Gastrocnemius medialis (tissue), 4 donors: ENCODE results near the gene RHOV. TPM values are rescaled to one million over a fixed set of nuclear protein-coding genes. Genes with fewer than 3 reads are reported as not detected.

Experiments used
- ATAC-seq, 2 donors: fragments of 150-250 bp; one replicate each; pipeline ENCODE4 v1.9.1; 2016
- DNase-seq, 2 donors: peaks; one replicate each; pipeline ENCODE4 v3.0.0-alpha.2; 2019
- H3K27ac ChIP-seq, 4 donors: fragments of 200-600 bp; sonication (generic); 1 replicate in 1 of 4; 2 replicates in 3 of 4; pipeline ENCODE4 v1.5.1; 2016 to 2018; ENCODE audit warnings: mild to moderate bottlenecking in 2 of 4, moderate library complexity in 1 of 4
- H3K27me3 ChIP-seq, 3 donors: fragments of 200-600 bp; sonication (generic) in 2 of 3; 1 replicate in 1 of 3; 2 replicates in 2 of 3; pipeline versions ENCODE4 v1.5.1 to v1.6.0; 2016 to 2019; ENCODE audit warnings: mild to moderate bottlenecking in 1 of 3, moderate library complexity in 1 of 3
- H3K36me3 ChIP-seq, 2 donors: fragments of 200-600 bp; sonication (generic) in 1 of 2; one replicate each; pipeline ENCODE4 v1.5.1; 2017 to 2018
- H3K4me1 ChIP-seq, 2 donors: fragments of 200-600 bp; sonication (generic) in 1 of 2; one replicate each; pipeline ENCODE4 v1.5.1; 2016 to 2017; ENCODE audit warnings: mild to moderate bottlenecking in 2 of 2
- H3K4me3 ChIP-seq, 4 donors: fragments of 200-600 bp; sonication (generic) in 3 of 4; 1 replicate in 1 of 4; 2 replicates in 3 of 4; pipeline ENCODE4 v1.5.1; 2016 to 2019; ENCODE audit warnings: mild to moderate bottlenecking in 2 of 4
- H3K9me3 ChIP-seq, 3 donors: fragments of 200-600 bp; sonication (generic) in 2 of 3; 1 replicate in 1 of 3; 2 replicates in 2 of 3; pipeline ENCODE4 v1.5.1; 2016 to 2019
- POLR2A ChIP-seq, 2 donors: fragments of 450-650 bp; IDR thresholded peaks; one replicate each; pipeline ENCODE4 v1.6.1; 2017; ENCODE audit warnings: antibody characterized with exemption in 2 of 2, mild to moderate bottlenecking in 2 of 2, moderate library complexity in 2 of 2
- in situ Hi-C, 4 donors: fragments of 200-750 bp; cut with MboI; loops; one replicate each; pipeline versions ENCODE4 v1.15.0 to v1.8.0; 2017; ENCODE audit warnings: low sequenced_read_pairs in 4 of 4
- intact Hi-C: fragments of 100-400 bp; cut with DNase I; formaldehyde crosslinking; loops from one replicate; pipeline ENCODE4 v1.15.1; 2023; ENCODE audit warnings: low total_unique reads
- total RNA-seq, 4 donors: library from RNA; depleted of rRNA; stranded (reverse); fragments of >200 nt; gene quantifications; one replicate each; pipeline versions ENCODE4 v1.1.0 to v1.2.3, GENCODE V29; 2016
- TF ChIP-seq, protein P1 (sequence below), 5 experiments: fragments of 450-650 bp in 3 of 5; fragments of 200-600 bp in 2 of 5; sonication (generic) in 2 of 5; IDR thresholded peaks in 4 of 5; conservative IDR thresholded peaks in 1 of 5; 1 replicate in 4 of 5; 2 replicates in 1 of 5; pipeline ENCODE4 v1.5.1; 2016 to 2019; ENCODE audit warnings: antibody characterized with exemption in 5 of 5, mild to moderate bottlenecking in 3 of 5, moderate library complexity in 3 of 5

RHOV gene
- total RNA-seq, 4 donors from 2014 or later, result not detected

DNA sequence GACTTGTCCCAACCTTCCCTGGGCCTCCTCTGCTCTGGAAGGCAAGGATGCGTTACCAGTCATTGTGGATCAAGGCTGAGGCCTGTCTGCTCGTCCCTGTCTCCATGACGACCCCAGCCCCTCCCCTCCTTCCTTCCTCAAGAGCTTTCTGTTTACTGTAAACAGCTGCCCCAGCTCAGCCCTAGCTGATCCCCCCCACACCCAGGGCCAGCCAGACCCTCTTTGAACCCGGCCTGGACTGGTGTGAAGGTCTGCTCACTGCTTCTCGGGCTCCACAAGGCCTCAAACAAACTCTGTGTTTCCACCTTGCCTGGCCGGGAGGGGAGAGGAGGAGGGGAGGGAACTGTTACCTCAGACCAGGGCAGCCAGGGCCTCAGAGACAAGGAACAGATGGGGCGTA lies 37.1 kb upstream of the RHOV start:
- in situ Hi-C loops, result no loop called here
- Histone ChIP-seq H3K4me1 (peaks cover 24 to 27% of the 10 kb centered on the region in 2 donors), H3K36me3 (no peaks in the 10 kb centered on the region), H3K9me3 (no peaks in the 10 kb centered on the region), H3K4me3 (no peak overlapping the region), H3K27me3 (no peaks in the 10 kb centered on the region), H3K27ac (no peak overlapping the region)
- ATAC-seq, result no peak
- TF ChIP-seq, protein P1, sequence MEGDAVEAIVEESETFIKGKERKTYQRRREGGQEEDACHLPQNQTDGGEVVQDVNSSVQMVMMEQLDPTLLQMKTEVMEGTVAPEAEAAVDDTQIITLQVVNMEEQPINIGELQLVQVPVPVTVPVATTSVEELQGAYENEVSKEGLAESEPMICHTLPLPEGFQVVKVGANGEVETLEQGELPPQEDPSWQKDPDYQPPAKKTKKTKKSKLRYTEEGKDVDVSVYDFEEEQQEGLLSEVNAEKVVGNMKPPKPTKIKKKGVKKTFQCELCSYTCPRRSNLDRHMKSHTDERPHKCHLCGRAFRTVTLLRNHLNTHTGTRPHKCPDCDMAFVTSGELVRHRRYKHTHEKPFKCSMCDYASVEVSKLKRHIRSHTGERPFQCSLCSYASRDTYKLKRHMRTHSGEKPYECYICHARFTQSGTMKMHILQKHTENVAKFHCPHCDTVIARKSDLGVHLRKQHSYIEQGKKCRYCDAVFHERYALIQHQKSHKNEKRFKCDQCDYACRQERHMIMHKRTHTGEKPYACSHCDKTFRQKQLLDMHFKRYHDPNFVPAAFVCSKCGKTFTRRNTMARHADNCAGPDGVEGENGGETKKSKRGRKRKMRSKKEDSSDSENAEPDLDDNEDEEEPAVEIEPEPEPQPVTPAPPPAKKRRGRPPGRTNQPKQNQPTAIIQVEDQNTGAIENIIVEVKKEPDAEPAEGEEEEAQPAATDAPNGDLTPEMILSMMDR (IDR thresholded peaks at IDR 0.05 in 4 of 5, conservative IDR thresholded peaks at IDR 0.05 in 1 of 5), result no peak
- TF ChIP-seq POLR2A (IDR thresholded peaks at IDR 0.05), result no peak
- intact Hi-C loops, result no loop called here
- no peak for DNase-seq

DNA sequence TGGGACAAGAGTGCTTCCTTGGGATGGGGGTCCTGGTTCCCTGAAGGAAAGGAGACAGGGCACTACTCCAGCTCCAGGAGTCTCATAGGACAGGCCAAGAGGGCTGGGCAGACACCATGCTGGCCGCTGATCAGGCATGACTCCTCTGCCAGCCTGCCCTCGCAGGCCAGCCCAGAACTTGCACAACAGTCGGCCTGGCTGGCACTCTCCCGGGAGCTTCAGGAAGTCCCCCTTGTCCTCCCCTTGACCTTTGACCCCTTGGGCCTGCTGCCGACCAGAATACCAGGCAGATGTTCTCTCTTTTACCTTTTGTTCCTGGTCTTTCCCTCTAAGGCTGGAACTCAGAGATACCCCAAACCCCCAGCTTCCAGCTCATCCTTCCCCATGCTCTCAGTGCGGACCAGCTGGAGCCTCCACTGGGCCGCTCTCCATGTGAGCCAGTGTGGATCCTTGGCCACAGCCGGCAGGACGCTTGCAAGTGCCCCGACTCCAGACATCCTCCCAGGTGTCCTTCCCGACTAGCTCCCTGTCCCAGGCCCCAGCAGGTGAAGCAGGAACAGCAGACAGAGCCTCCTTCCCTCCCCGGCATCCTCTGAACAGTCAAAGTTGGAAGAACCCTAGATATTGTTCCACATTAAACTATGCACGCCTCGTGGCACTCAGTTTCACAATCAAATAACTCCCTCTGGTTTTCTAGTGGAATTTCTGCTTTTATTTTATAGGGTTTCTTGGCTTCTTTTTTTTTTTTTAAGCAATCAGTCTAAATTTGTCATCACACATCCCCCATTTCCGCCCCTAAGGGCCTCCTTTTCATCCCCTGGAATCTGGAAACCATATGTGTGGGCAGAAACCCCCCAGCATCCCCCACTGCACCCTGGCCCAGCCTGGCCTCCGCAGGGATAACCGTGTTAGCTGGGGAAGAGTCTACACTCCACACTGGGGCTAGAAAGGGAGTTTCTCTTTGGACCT lies 35.9 kb upstream of the RHOV start:
- no peaks in the 10 kb centered on the region for H3K27me3 ChIP-seq
- TF ChIP-seq, protein P1 (IDR thresholded peaks at IDR 0.05 in 4 of 5, conservative IDR thresholded peaks at IDR 0.05 in 1 of 5), result no peak
- TF ChIP-seq POLR2A (IDR thresholded peaks at IDR 0.05), result no peak
- H3K27ac ChIP-seq, result peak overlapping the region; percentile 12 to 51 (median 22)
- no peaks in the 10 kb centered on the region for H3K36me3 ChIP-seq
- ATAC-seq, result peak; percentile 26 to 46
- H3K4me1 ChIP-seq, result peaks cover 24 to 31% of the 10 kb centered on the region in 2 donors
- peak; percentile 59 to 88 for DNase-seq
- intact Hi-C loops, result loop anchor here (5.0 kb wide), 2 partner anchors 92 to 492 kb away; partner anchors contain the start of gene NDUFAF1
- H3K4me3 ChIP-seq, result no peak overlapping the region
- in situ Hi-C loops, result loop anchor here (5.0 to 10.0 kb wide), 5 partner anchors 112 to 277 kb away; partner anchors contain the start of gene INO80 (in 1 of the 4)
- H3K9me3 ChIP-seq, result no peaks in the 10 kb centered on the region

DNA sequence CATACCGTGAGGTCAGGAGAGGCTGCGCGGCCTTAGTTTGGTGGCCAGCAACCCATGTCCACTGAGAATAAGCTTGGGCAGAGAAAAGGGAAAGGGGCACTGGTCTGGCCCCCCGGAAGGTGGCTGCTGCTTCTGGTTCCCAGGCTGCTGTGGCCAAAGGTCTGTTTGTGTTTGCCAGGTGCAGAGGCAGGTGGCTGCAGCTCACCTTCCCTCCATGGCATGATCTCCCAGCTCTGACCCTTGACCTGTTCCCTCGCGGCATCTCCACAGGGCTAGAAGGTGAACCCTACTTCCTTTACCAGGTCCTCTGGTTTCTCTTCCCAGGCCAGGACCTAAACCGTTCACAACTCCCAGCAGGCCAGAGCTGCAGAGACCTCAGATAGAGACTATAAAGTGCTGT lies 34.1 kb upstream of the RHOV start:
- TF ChIP-seq POLR2A (IDR thresholded peaks at IDR 0.05), result no peak
- TF ChIP-seq, protein P1 (IDR thresholded peaks at IDR 0.05 in 4 of 5, conservative IDR thresholded peaks at IDR 0.05 in 1 of 5), result no peak
- Histone ChIP-seq H3K36me3 (peaks cover 0 to 7% of the 10 kb centered on the region in 2 donors), H3K27me3 (no peaks in the 10 kb centered on the region), H3K4me3 (no peak overlapping the region), H3K9me3 (no peaks in the 10 kb centered on the region), H3K27ac (peak overlapping the region in 2 of 4 donors; percentile 94), H3K4me1 (peaks cover 34 to 42% of the 10 kb centered on the region in 2 donors)
- intact Hi-C loops (loop anchor here (5.0 kb wide), 2 partner anchors 94 to 494 kb away; partner anchors contain the start of gene NDUFAF1), in situ Hi-C loops (loop anchor here (5.0 to 10.0 kb wide), 5 partner anchors 114 to 279 kb away; partner anchors contain the start of gene INO80 (in 1 of the 4))
- ATAC-seq (no peak), DNase-seq (no peak)

DNA sequence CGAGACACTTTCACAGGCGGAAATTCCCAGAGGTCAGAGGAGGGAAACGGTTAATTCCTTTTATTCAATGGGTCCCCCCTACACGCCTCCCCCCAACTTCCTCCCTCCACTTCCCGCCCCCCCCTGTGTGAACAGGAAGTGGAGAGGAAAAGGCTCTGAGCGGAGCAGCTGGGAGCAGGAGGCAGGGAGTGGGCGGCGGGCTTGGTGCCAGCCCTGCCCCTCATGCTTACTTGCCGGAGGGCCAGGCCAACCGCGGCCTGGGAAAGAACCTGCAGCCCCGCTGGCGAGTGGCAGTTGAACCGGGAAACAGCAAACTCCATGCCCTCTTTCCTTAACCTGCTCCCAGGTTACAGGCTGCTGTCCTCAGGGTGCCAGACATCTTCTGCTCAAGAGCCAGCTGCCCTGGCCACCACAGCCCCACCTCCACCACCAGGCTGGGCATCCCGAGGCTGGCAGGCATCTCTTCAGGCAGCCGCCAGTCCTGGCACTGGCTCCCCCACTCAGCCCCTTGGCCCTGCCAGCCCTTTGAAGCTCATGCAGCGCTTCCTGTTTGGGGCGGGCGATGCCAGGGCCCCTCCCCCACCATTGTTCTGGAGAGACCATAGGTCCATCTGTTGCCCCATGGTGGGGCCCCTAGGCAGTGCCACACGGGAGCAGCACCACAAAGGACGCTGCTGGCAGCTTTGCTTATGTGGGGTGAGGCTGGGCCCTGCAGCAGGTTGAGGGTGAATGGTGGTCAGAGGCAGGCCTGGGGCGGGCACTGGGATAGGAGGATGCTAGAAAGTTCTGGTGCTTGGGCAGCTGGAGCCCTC lies 33.2 kb upstream of the RHOV start:
- intact Hi-C loops (loop anchor here (1.0 to 5.0 kb wide), 6 partner anchors 30 to 495 kb away; partner anchors contain the start of genes INO80 and NDUFAF1), in situ Hi-C loops (loop anchor here (5.0 to 10.0 kb wide), 5 partner anchors 115 to 280 kb away; partner anchors contain the start of gene INO80 (in 1 of the 4))

More for the DNA sequence above, 33.2 kb upstream of the RHOV start:
- H3K4me3 ChIP-seq, result peak overlapping the region; percentile 56 to 62 (median 60)
- peaks cover 34 to 42% of the 10 kb centered on the region in 2 donors for H3K4me1 ChIP-seq
- ATAC-seq (peak; percentile 5 to 8), DNase-seq (peak; percentile 40 to 62)
- no peaks in the 10 kb centered on the region for H3K27me3 ChIP-seq
- no peak for TF ChIP-seq POLR2A (IDR thresholded peaks at IDR 0.05)
- TF ChIP-seq, protein P1 (IDR thresholded peaks at IDR 0.05 in 4 of 5, conservative IDR thresholded peaks at IDR 0.05 in 1 of 5), result no peak
- H3K9me3 ChIP-seq, result no peaks in the 10 kb centered on the region
- H3K27ac ChIP-seq, result peak overlapping the region; percentile 91 to 94 (median 93)
- peaks cover 0 to 12% of the 10 kb centered on the region in 2 donors for H3K36me3 ChIP-seq
